Stimulated activated CD4-positive, alpha-beta T cell treated with anti-CD3 and anti-CD28 coated beads, TNF-alpha, amount 100 ng/mL, for 24 hours (primary cell): ENCODE data around the gene AHDC1.

ENCODE experiments used
- DNase-seq, 3 experiments: peaks; one replicate each; pipeline ENCODE4 v3.0.0-alpha.2; 2020; ENCODE audit warnings: low read depth in 3 of 3

AHDC1 gene

DNA sequence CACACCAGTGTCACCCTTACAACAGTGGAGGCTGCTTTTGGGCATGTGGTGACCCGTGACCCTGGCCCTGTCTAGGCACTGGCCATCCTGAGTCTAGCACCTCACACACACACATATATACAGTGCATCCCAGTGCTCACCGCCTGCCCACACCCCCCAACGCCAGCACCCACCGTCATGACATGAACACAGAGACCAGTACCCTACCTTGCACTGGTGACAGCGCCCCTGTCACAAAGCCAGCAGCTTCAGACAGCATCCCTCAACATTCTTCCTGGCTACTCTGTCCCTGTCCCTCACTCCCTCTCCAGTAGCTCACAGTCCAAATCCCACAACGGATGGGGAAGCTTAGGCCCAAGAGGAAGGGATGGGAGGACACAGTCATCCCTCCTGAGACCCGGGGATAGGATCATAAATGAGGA, 27.1 kb downstream of the AHDC1 start:
- DNase-seq: no peak

DNA sequence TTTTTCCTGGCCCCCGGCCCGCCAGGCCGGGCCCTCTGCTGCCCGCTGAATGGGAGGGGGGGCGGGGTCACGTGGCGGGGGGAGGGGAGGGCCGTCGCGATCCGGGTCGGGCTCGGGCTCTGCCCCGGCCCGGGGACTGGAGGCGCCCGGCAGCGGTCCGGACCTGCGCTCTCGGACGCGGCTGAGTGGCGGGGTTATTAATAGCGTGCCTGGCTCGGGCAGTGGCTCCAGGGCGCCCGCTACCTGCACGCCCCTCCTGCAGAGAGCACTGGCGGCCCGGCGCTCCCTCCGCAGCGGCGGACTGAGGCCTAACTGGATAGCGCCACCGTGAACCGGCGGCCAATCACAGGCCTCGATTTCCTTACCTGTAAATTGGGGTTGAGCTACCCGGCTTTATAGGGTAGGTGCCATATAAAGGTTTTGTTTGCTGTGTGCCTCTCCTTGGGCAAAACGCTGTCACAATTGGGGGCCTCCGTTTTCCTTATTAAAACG, 28.1 kb downstream of the AHDC1 start:
- no peak for DNase-seq

DNA sequence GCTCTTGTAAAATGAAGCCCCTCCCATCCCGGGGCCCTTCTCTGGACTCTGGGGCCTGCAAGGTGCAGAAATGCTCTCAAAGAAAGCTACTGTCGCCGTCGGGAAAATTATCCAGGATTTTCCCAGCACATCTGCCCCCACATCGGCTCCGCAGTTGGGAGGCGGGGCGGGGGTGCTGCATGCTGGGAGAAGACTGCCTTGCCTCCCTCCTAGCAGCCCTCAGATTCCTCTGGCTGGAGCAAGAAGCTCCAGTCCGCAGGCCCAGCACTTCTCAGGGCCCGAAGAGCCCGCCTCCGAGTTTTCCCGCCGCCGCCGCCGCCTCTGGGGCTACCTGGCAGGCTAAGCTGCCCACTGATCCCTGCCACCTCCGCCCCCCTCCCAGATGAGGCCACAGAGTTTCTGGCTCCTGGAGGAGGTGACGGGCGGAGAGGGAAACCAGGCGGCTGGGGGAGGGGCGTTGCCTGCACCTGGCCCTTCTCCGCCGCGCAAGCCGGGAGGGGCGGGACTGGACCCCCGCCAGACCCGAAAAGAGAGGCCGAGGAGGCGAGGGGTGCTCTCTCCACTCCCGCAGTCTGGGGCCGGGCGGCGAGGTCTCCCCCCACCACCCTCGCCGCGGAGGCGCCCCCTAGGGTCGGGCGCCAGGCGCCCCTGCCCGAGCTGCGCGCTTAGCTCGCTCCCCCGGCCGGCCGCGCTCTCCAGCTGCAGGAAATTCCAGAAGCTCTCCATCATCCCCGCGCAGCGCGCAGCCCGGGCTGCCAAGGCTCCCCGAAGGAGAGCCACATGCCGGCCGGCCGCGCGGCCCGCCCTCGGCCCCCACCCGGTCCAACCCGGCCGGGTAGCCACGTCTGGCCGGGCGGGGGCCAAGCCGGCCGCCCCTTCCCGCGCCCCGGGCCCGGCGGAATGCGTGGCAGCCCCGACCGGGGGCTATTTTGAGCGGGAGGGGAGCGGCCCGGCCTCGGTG, 28.8 kb downstream of the AHDC1 start:
- DNase-seq: no peak

DNA sequence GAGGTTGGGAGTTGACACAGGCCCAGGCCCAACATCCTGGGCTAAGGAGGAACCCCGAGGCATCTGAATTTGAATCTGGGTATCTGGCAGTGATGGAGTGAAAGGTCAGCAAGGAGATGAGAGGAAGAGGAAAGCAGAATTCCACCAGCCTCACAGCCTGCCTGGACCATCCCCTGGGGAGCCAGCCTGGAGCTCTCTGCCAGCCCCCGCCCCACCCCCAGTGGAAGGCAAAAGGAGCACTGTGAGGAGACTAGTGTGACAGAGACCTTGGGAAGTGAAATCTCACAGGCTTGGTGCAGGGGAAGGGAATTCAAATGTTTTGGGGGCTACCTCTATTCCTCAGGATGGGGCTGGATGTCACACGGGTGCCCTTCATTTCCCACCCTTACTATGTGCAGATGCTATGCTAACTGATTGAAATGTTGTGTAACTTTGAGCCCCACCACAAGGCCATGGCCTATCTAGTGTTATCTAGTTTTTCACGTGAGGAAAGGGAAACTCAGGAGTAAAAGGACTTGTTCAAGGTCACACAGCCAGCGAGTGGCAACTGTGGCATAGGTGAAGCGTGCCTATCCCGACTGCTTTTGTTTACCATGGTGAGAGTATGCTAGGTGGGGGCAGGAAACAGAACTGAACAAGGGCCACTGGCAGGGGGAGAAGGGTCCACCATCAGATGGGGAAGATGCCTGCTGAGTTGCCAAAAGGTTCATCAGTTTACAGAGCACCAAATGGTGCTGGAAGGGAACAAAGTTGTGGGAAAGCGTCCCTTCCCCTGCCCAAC, 29.8 kb downstream of the AHDC1 start:
- DNase-seq: no peak

DNA sequence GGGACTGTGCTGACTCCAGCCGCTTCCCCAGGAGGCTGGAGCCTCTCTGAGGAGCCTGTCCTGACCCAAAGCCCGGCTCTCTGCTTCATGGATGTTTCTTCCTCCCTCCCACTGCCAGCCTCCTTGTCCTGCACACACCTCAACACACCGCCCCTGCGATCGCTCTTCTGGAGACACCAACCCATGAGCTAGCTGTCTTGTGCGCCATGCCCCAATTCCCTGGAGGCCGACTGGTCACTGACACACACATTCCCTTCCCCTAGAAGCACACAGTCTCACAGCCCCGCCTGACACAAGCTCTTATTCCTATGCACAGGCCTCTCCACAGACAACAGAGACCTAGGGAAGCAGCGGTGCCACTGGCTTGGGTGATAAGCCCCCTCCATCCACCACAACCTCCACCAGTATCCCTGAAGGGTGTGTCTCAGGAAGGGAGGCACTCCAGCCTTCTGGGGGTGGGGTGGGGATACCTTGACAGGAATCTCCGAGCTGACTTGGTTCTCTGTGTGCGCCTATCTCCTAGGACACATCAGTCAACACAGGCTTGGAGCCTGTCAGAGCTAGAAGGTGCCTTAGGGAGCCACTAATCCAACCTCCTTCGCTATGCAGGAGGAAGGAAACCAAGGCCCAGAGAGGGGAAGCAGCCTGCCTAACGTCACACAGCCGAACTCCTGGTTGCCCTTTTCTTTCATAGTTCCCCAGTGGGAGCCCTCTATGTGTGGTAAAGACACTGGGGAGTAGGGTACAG, 31.1 kb downstream of the AHDC1 start:
- DNase-seq: no peak

DNA sequence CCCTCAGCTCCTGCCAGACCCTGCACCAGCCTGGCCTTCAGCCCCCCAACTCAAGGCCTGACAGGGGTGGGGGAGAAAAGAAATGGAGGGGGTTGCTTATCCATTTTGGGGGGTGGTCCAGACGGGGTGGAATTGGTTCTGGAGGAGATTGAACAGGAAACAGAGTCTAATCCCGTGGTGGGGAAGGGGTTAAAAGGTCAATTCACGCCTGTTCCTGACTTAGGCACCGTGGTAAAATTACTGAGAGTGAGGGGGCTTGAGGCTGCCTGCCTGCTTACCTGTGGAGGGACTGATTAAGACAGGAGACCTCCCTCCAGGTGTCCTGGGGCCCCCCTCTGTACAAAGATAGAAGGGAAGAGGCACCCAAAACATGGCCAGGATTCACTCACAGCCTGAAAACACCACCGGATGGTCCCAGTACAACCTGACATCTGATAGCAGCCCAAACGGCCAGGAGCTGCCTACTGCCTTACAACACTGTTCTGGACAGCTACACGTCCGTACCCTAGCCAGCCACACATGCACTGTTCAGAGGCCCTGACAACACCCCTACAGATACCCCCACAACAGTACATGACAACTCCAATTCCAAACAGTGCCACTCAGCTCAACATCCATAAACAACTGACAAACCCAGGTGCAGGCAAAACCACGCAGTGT, 31.8 kb downstream of the AHDC1 start:
- no peak for DNase-seq

DNA sequence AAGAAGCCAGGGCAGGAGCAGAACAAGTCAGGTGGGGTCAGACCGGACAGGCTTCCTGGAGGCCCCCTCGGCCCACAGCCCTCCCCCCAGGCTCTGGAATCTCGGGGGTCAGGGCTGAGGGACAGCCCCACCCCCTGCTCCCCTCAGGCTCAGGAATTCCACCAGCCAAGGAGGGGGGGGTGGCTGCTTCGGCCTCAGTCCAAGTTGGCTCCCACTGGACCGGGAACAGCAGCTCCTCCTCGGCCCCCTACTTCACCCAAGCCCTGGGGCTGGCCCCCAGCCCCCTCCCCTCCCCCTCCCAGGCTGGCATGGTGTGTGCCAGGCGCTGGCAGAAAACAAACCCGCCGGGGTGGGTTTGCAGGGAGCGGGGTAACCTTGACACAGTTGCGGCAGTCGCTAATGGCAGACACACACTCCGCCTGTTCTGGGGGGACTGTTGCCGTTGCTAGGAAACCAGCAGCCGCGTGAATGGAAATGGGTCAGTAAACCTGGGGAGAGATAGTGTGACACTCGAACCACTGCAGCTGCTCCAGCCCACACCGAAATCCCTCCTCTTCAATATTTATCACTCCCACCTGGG, 32.4 kb downstream of the AHDC1 start:
- no peak for DNase-seq

DNA sequence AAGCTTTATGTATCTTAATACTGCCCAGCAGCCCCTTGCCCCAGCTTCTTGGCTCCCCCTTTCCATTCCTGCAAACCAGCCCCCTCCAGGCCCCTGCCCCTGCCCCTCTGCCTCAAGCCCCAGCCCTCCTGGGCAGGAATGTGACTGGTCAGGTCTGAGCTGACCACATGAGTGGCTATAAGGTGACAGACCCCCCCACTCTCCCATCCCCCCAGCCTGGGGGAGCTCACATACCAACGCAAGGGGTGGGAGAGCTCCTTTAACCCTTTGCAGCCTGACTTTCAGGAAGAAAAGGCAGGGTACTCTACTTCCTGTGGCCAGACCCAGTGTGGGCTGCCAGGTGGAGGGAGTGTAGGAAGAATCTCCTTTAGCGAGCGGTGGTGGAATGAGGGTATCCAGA, 33.2 kb downstream of the AHDC1 start:
- no peak for DNase-seq

DNA sequence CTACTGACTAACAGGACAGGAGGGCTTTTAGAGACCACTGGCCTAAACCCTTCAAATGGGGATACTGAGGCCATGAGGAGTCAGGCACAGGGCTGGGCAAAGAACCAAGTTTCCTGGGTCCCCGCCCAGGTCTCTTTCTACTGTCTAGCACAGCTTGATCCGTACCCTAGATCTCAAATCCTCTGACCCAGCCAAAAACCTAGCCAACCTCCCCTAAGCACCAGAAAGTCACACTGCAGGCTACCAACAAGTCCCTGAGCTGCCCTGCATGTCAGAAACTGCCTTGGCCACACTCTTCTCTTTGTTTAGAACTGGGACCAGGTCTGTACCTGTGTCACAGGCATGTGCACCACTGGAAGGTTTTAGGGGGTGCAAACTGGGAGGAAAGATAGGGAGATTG, 33.6 kb downstream of the AHDC1 start:
- no peak for DNase-seq

DNA sequence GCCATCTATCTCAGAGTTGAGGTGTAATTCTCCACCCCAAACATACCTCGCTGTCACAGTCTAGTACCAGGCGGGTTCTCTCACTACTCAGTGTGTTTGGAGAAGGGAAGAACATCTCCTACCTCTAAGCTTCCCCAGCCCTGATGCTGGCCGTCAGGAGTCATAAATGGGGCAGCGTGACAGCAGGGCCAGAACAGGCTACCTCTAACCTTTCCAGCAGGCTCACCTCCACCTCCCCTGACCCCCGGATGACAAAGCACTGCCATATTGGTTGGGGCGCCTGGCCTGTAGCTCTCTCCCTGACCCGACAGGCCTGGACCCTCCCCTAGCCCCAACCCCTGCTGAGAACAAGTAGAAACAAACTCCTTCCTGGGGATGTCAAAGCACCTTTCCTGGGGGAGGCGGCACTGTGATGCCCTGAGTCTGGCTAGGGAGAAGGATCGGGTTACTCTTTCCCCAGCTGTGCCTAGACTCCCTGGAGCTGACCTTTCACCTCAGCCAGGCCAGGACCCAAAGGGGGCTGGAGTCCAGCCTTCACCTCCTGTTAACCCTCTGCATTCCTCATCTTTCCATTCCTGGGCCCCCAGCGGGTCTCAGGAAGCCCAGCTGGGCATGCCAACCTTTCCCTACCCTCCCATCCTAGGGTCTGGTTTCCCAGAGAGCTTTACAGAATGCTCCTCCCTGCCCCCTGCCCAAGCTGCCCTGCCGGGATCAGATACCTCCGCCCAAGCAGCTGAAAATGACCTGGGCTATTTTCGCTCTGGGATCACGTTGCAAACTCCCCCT, 34.2 kb downstream of the AHDC1 start:
- DNase-seq: no peak

DNA sequence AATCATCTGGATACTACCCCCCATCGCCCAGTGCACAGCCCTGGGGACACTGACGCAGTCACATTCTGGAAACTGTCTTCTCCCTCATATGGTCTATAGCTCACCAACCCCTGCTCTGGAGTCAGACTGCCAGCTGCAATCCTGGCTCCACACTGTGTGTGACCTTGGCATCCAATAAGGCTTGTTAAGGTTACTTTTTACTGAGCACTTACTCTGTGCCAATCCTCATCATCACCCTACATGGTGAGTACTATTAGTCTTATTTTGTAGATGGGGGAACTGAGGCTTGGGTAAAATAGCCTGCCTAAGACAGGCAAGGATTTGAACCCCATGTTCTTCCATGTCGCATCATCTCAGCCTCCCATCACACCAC, 34.9 kb downstream of the AHDC1 start:
- DNase-seq: no peak

DNA sequence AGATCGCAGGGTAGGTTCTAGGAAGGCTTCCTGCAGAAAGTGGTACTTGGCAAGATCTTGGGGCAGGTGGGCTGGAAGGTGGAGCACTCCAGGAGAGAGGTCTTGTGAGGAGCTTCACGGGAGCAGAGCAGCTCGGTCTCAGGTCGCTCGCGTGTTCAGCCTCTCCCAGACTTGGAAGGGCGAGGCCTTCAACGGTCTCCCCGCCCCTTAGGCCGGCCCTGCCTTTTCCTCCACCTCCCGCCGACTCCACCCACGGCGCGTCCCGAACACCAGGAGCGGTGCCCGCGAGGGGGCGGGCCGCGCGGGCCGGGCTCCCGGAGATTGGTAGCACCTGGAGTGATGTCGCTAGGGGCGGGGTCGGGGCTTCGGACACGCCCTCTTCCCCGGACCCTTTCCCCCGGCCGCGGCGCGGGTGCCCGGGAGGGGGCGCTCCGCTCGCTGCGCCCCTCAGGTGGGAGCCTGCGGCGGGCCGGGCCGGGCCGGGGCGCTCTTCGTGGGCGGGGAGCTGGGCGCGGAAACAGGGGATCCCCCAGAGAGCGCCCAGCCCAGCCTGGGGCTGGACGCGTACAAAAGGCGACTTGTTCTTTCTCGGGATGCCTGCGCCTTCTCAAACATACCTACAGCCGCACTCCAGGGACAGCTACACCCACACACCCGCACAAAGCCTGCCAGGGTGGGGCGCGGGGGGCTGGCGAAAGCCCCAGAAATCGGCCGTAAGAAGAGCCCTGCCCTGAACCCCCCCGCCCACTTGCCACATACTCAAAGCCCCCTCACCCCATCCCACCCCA, 35.5 kb downstream of the AHDC1 start:
- DNase-seq: peak; percentile 73 to 96 (median 82)

DNA sequence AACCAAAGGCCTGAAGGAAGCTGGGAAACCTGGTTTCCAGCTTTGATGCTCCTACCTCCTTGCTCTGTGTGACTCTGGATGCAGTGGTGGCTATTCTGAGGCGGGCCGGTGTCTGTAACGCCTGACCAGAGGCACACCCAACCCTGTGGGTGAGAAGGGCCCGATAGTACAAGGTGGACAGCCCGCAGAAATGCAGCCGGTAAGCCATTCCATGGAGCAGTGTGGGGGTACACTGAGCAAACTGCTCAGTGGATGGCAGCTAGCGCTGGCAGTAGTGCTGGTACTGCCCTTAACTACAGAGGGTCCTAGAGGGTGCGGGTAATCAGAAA, 36.0 kb downstream of the AHDC1 start:
- DNase-seq: no peak

DNA sequence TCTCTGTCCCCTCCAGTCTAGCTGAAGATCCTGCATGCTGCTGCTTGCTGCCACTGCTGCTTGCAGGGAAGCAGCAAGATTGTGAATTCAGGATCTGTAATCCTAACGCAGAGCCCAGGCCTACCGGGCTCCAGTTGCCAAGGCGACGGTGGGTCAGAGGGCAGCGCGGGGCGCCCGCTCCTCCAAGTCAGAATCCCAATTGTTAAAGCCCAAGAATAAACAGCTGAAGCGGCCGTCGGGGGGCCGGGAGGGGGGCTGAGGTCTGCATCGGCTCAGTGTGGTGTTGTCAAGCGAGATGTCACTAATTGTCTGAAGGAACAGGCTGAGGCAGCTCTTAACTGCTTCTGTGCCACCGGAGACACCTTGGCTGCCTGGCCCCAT, 36.8 kb downstream of the AHDC1 start:
- DNase-seq: no peak

DNA sequence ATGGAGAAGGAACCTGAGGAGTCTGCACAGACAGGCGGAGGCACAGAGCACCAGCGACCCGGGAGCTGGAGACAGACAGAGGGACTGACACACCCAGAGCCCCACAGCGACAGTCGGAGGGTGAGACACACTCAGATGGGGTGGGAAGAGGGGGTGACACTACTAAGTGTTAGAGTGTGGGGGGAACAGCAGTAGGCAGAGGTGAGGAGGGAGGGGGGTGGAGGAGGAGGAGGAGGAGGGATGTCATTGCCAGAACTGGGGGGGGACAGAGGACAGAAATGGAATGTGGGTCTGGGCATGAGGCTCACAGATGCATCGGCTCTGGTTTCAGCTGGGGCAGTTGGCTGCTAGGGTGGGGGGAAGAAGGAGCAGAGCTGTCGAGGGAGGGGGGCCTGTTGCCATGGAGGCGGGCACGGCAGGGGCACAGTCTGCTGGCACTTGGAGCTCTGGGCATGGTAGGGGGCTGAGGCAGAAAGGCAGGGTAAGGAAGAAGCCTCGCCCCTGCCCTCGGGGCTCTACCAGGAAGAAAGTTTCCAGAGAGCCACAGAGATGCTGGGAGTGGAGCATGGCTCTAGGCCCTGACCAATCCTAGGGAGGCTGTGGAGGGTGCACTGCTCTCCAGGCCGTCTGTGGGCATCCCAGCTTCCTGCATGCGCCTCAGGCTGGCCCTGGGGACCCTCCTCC, 37.3 kb downstream of the AHDC1 start:
- DNase-seq: no peak

DNA sequence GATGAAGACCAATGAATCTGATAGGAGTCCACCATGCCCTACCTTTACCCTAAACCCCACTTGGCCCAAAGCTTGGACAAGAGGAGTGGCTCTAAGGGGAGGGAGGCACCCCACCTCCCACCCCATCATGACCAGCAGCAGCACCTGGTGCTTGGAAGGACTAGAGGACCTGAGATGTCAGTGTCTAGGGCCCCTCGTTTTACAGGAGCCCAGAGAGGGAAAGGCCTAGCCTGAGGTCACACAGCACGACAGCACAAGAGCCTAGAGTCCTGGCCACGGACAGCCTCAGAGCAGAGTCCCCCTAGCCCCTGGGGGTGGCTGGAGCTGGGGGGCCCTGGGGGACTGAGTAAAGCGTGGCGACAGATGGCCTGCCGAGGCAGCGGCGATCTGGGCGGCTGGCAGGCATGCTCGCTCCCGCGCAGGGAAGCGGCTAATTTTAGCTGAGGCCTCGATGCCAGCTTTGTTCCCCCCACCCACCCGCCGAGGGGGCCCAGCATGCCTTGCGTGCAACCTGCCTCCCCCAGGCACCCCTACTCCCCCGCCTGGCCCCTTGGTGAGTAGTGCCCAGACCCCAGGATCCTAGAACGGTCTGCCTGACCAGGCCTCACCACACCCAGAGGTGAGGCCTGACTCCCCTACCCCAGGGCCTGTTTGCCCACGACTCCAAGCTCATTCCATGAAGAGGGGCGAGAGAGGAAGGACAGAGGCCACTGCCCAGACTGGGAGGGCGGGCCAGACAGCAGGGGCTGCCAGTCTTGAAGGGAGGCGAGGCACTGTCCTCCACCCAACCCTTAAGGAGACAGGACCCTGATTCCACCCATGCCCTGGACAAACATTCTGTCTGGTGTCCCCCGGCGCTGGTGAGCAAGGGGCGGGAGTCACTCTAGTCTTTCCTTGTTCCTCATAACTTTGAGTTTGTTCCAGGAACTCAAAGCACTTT, 39.0 kb downstream of the AHDC1 start:
- DNase-seq: no peak

DNA sequence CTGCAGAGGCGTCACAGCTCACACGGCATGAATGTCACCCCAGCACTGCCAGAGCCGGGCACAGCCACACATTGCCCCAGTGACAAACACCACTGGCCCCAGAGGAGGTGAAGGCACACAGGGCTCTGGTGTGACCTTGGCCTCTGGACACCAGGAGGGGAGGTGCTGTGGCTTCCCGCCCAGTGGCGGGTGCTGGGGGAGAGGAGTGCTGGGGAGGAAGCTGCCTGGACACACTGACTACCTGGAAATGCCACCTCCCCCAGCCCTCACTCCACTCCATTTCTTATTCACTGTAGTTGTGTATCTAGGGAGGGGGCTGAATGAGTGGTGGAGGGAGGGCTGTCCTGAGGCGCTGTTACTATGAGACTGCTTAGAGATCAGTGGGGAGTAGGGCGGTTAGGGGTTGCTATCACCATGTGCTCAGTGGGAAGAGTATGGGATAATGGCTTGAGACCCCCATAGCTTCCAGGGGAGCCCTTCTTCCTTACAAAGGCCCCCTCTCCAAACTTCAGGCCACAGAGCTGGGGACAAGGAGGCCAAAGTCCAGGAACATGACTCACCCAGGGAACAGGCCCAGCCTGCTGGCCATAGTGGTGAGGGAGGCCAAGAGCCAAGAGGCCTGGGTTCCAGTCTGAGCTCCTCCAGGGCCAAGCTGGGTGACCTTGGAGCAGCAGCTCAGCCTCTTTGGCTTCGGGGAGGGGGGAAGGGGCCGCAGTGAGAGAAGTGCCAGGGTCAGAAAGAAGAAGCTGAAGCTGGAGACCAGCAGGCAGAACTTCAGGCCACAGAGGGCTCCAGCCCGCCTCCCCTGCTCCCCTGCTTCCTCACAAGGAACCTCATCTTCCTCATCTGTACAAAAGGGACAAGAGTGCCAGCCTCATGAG, 40.1 kb downstream of the AHDC1 start:
- no peak for DNase-seq
